ENCODE data around the gene LSAMP.

DNA sequence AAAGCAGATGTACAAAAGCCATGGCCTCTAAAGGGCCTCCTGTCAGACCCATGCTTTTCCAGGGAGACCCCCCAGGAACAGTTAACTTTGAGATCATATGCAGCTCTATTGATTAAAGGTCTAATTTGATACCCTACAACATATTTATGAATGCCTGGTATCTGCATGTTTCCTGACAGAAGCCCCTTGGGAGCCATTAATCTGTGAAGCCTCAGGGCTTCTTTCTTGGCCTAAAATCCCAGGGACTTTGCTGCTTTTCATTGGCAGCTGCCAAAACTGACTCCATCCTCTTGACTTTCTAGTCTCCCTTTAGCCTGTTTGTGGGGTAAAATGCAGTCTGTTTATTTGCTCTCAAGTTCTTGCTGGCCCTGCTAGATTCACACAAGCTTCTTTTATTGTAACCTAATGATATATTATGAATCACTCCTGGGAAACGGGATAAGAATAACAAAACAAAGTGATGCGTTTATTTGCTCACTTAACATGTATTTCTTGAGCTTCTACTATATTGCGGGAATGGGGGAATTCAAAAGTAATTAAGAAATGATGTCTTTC lies 257.0 kb downstream of the LSAMP start:
- TF ChIP-seq EZH2 (IDR thresholded peaks at IDR 0.05; ENCODE audit: borderline replicate concordance, insufficient read depth, low read depth, low read length, poor library complexity, severe bottlenecking) (no peak), CTCF (IDR thresholded peaks at IDR 0.05) (no peak)
